ENCODE results near the gene SEC11A.

The SEC11A gene

DNA sequence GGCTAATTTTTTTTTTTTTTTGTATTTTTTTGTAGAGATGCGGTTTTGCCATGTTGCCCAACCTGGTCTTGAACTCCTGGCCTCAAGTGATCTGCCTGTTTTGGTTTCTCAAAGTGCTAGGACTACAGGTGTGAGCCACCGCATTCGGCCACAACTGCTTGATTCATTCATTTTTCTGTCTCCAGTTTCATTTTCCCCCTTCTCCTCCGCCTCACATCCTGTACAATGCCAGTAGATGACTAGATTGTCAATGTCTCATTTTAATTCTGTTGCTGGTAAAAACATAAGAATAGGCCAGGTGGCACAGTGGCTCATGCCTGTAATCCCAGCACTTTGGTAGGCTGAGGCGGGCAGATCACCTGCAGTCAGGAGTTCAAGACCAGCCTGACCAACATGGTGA, 20.4 kb upstream of the SEC11A start:
- peak; percentile 26 for DNase-seq

DNA sequence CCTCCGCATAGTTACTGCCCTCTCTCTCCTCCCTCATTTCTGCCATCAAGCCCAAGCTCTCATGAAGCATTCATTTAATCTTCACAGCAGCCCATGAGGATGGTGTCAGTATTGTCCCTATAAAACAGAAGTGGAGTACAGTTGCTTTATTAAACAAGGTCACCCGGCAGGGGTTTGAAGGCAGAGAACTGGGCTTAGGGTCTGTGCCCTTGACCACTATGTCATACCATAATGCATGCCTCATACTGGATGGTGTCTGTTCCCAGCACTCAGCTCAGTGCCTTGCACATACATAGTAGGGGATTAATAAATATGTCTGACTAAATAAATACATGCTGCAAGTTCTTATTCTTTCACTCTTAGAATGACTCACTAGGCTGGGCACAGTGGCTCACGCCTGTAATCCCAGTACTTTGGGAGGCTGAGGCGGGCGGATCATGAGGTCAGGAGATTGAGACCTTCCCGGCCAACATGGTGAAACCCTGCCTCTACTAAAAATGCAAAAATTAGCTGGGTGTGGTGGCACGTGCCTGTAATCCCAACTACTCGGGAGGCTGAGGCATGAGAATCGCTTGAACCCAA, 19.6 kb upstream of the SEC11A start:
- peak; percentile 43 for DNase-seq

DNA sequence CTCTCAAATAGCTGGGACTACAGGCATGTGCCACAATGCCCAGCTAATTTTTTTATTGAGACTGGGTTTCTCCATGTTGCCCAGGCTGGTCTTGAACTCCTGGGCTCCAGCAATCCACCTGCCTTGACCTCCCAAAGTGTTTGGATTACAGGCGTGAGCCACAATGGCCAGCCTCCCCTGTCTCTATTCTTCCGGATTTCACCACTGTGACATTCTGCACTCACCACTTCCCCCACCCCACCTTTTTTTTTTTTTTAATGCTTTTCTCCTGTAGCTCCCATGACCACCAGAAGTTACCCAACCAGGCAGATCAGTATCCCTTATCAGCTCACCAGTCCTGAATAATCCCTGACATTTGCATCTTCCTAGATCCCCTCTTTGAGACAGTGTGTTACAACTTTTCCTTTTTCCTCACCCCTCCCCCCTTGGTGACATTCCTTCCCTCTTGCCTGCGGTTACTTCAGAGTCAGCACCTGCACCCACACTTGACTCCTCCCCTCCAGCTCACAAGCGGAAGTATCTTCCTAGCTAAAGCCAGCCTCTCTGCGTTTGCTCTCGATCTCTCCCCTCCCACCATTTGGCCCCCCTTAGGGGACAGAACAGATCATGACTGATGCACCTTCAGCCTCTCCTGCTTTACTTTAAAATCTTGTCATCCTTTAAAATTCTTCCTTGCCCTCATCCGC, 19.0 kb upstream of the SEC11A start:
- DNase-seq, result peak; percentile 85

DNA sequence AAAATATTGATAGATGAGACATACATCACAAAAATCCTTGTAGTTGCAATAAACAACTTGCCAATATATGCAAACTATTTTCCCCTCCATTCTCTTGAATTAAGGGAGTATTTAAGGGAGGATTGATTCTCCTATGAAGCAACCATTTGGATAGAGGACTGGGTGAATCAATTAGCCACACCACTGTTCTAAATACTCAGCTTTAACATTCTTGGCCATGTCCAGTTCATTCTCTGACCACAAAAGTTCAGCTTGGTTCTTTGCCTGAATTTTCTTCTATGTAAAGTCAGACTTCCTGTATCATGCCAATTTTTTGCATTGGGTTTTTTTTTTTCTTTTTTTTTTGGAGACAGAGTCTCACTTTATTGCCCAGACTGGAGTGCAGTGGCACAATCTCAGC, 15.8 kb upstream of the SEC11A start:
- no peak for DNase-seq

DNA sequence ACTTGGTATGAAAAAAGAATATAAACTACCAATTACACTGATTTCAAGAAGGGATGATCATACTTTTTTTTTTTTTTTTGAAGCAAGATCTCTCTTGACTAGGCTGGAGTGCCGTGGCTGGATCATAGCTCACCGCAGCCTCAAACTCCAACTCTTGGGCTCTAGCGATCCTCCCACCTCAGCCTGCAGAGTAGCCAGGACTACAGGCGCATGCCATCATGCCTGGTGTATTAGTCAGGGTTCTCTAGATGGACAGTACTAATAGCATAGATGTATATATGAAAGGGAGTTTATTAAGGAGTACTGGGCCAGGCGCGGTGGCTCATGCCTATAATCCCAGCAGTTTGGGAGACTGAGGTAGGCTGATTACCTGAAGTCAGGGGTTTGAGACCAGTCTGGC, 11.5 kb upstream of the SEC11A start:
- no peak for DNase-seq

DNA sequence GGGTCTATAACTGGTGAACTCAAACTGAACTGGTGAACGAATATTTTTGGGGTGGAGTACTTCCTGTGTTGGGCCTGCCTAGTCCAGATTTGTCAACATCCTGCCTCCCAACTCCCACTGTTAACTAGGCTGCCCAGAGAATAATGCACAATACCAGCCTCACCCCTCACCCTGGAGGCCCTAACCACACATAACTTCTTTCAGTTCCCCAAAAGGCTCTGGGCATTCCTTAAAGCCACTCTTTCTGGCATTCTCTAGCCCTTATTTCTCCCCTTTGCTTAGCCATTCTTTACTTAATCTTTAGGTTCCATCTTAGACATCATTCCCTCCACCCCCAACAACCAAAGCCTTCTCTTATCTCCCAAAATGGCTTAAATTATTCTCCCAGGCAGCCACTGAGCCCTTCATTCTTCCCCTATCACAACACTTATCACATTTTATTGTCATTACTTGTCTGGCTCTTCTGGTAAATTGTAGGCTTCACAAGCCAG, 9.1 kb upstream of the SEC11A start:
- DNase-seq, result peak; percentile 99

DNA sequence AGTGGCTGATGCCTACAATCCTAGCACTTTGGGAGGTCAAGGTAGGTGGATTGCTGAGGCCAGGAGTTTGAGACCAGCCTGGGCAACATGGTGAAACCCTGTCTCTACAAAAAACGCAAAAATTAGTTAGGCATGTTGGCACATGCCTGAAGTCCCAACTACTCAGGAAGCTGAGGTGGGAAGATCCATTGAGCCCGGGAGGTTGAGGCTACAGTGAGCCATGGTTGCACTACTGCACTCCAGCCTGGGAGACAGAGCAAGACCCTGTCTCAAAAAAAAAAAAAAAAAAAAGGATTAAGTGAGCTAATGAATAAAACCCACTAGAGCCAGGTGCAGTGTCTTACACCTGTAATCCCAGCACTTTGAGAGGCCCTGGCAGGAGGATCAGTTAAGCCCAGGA, 6.7 kb upstream of the SEC11A start:
- DNase-seq, result no peak

DNA sequence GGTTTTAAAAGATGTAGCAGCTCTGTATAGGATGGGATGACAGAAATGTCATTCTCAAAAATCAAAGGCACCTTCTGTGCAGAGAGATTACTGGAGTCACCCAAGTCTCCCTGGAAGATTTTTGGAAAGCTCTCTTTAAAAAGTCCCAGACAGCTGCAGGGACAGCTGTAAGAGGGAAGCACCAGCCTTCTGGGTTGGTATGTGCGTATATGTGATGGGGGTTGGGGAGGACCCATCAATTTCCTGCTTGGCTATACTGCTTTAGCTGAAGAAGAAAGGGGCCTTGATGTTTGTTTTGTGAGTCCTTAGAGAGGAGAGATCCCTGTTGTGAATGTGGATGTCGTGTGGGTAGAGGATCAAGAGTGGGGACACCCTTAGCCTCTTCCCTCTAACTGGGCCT, 5.4 kb upstream of the SEC11A start:
- DNase-seq, result no peak

DNA sequence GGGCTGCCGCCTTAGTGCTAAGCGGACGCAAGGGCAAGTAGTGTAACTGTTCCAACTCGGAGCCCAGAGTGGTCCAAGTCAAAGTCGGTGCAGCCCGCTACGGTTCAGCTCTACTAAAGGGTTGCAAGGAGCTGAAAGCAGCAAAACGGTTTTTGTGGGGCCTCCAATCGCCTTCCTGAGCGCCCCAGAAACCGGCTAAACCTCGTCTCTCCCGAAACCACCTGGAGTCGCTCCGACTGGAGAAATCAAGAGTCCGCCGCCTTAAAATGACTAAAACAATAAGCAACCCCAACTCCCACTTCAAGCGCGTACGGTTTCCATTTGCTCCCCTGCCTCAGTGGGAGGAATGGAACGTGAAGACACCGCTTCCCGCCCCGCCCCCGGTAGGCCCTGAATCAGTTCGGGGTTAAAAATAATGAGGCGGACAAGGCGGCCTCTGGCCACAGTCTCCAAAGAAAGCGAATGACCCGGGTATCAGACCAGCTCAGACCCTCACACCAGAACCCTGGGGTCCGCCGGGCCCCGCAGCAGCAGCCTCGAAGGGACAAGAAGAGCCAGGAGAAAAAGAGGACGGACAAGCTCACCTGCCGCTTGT, 401 bp downstream of the SEC11A start:
- no peak for DNase-seq

DNA sequence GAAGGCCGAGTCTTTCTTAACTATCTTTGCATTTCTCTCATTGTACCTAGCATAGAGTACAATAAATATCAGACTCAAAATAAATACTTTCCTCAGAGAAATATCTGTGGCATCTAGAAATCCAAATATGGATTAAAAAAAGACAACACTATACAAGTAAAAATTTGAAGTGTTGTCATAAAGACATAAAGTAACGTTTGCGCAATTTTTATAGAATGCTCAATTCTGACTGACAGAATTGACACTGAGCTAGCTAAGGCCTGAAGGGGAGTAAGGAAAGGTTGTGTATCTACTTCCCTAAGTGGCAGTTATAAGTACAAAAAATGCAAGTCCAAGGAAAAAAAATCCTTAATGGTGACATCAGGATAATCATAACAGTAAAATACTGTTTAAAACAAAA, 1.1 kb downstream of the SEC11A start:
- peak; percentile 21 for DNase-seq

DNA sequence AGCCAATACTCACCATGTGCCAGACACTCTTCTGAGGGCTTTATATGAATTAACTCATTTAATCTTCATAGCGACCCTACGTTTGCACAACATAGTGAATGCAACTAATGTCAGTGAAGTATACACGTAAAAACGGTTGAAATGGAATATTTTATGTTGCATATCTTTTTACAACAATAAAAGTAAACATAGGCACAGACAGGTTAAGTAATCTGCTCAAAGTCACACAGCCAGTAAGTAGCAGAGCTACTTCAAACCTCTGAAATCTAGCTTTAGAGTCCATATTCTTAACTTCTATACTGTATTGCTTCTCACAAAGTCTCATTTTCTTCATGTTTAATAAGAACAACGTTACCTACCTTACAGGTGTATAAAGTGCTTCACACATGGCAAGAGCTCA, 1.6 kb downstream of the SEC11A start:
- DNase-seq, result no peak

DNA sequence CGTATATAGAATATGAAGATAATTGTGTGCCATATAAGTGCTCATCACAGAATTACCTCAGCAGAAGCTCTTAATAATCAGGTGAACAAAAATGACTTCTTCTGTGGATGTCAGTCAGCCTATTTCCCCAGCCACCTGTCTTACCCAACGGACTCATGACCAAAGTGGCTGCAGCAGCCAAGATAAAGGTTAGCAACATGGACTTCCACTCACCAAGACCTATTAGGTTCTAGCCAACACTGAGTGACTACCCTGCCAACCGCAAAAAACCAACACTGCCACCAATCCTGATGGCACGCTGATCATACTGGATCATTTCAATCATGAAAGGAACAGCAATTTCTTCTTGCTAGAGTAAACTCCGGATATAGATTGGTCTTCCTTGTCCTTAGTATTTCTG, 12.1 kb downstream of the SEC11A start:
- no peak for DNase-seq

DNA sequence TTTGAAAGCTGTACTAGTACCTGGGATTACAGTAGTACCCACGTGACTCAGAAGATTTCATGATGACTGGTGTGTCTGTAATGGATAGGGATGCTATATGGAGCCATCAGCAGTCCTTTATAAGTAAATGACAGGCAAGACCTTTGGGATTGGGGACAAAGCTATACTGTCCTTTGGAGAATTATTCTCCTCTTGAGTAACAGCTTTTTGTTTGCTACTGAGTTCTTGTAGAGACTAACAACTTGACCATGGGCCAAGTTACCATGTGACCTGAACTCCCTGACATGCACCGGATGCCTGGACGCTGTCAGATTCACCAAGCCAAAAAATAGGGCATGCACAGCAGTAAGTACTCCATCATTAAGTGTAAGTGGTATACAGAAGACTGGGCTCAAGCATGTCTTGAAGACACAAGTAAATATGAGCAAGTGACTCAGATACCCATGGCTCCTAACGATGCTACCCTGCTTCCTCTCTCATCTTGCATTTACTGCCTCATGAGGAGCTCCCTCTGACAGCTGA, 12.9 kb downstream of the SEC11A start:
- no peak for DNase-seq

DNA sequence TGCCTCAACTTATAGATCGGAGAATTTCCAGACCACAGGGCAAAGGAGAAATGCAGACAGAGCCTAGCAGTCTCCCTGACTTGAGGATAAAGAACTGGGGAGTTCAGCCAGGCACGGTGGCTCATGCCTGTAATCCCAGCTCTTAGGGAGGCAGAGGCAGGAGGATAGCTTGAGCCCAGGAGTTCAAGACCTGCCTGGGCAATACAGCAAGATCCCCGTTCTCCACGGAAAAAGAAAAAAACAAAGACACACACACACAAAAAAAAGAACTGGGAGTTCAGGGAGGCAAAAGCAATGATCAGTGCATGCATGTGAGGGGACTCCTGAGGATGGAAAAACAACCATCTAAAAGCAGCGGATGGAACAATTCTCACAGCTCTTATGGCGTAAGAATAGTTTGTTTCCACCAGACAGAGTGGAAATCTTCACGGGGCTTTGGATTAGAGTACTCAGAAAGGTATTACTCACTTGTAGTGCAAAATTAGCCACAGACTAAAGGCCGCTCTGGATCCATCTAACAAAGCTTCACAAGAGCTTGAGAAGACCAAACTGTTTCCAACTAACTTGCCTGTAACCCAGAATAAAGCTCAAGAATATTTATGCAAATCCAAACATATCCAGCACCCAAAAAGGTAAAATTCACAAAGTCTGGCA, 16.3 kb downstream of the SEC11A start:
- peak; percentile 28 for DNase-seq

DNA sequence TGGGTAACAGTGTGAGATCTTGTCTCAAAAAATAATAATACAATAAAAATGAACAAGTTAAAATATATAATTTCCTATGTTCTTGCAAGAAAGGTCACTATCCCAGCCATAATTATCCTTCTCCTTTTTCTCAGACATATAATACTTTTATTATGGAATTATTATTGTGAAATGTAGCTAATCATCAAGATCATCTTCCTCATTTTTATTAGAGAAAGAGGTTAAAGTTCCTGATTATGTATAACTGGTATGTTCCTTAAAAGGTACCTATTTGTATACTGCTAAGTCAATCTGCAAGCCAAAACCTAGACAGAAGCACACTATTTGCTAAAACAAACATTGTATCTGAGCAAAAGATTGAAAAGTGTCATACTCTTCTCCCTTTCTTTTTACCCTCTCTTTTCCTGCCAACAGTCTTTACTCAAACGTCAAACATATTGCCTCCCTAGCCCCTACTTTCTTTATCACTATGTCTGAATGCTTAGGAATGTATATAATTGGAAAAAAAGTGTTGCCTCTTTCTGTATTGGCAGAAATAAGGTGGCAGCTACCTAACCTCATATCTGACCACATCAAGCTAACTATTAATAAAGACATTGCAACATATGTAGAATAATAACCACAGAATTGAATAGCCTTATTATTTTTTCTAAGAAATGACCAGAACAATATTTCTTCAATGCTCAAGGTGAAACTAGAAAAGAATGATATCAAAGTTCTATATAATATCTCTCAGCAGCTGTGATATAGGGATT, 18.5 kb downstream of the SEC11A start:
- DNase-seq, result no peak

DNA sequence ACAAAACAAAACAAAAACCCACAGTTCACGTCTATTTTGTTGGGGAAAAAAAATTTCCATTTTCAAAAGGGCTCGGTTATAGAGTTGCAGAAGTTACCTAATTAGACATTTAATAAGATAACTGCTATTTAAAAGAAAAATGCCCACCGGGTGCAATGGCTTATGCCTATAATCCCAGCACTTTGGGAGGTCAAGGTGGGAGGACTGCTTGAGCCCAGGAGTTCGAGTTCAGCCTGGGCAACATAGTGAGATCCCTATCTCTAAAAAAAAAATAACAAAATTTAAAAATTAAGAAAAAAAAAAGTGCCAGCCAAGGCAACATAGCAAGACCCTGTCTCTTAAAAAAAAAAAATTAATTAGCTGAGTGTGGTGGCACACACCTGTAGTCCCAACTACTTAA, 19.2 kb downstream of the SEC11A start:
- no peak for DNase-seq

DNA sequence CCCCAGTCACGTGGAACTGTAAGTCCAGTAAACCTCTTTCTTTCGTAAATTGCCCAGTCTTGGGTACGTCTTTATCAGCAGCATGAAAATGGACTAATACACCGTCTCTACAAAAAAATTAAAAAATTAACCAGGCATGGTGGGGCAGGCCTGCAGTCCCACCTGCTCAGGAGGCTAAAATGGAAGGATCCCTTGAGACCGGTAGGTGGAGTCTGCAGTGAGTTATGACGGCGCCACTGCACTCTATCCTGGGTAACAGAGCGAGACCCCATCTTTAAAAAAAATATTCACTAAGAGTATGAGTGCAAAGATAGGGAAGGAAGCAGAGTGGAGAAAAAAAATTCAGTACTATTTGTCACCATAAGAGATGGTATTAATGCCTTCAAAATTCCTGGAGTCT, 25.6 kb downstream of the SEC11A start:
- no peak for DNase-seq

DNA sequence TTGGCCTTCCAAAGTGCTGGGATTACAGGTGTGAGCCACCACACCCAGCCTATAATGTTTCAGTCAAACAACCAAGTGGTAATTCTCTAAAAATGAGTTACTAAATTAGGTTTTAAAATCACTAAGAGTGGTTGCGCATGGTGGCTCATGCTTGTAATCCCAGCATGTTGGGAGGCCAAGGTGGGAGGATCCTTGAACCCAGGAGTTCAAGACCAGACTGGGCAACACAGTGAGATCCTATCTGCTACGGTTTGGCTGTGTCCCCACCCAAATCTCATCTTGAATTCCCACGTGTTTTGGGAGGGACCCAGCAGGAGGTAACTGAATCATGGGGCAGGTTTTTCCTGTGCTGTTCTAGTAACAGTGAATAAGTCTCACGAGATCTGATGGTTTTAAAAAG, 26.1 kb downstream of the SEC11A start:
- DNase-seq, result no peak

DNA sequence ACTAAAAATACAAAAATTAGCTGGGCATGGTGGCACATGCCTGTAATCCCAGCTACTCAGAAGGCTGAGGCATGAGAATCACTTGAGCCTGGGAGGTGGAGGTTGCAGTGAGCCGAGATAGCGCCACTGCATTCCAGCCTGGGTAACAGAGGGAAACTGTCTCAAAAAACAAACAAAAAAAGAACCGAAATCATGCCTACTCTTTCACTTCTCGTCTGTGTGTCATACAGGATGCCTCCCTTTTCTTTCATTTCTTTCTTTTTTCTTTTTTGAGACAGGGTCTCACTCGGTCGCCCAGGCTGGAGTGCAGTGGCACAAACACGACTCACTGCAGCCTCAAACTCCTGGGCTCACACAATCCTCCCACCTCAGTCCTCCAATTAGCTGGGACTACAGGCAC, 29.5 kb downstream of the SEC11A start:
- DNase-seq, result peak; percentile 78

DNA sequence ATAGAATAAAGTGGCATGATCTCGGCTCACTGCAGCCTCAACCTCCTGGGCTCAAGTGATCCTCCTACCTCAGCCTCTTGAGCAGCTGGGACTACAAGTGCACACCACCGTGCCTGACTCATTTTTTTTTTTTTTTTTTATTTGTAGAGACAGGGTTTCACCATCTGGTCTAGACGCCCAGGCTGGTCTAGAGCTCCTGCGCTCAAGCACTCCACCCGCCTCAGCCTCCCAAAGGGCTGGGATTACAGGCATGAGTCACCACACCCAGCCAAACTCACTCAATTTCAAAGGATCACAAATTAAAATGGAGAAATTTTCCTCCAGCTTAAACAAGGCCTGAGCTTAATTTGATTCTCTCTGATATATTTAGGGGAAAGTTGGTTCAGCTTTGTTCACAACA, 30.6 kb downstream of the SEC11A start:
- peak; percentile 91 for DNase-seq

DNA sequence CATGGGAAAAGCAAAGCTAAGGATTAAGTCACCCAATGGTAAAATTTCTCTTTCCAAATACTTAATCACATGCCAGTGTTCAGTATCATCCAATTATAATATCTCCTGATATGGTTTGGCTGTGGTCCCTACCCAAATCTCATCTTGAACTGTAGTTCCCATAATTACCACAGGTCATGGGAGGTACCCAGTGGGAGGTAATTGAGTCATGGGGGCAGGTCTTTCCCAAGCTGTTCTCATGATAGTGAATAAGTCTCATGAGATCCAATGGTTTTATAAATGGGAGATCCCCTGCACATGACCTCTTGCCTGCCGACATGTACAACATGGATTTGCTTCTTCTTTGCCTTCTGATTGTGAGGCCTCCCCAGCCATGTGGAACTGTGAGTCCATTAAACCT, 31.8 kb downstream of the SEC11A start:
- no peak for DNase-seq

DNA sequence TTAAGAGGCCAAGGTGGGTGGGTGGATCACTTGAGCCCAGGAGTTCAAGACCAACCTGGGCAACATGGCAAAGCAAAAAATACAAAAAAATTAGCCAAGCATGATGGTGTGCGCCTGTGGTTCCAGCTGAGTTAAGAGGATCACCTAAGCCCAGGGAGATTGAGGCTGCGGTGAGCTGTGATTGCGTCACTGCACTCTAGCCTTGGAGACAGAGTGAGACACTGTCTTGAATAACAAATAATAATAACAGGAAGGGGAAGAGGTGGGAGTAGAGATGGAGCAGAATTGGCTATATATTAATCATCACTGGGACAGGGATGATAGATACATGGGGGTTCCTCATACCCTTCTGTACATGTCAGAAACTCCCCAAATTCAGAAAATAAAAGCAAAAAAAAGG, 34.1 kb downstream of the SEC11A start:
- DNase-seq, result peak; percentile 55

DNA sequence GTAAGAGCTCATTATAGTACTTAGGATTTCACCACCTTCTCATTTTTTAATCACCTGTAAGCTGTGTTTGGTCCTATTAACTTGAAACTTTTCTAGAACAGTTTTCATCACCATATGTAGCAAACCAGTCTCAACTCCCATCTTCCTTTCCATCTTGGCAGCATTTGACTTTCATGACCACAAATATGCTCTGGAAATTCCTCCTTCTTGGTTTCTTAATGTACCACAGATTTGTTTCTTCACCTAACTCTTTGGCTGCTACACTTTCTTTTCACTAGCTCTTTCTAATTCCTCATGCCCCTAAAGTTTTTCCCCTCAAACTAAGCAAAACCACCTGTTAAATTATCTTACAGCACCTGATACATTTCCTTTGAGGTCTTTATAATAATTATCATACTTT, 44.7 kb downstream of the SEC11A start:
- DNase-seq, result no peak

Measured in MV-4-11 (cell line).